ENCODE results near the gene ZNF169.
"Not testable (repeated sequence)": the region's sequence is repeated elsewhere in the genome, so short reads cannot be mapped to it uniquely, and the experiment has no call there.

The ZNF169 gene

GRCh38 chr9:94259077-94259862 is at the start of gene ZNF169:
TSS of gene ZNF169 (plus strand) at chr9:94259298. CDS start at chr9:94278813, 19,515 bp downstream.
- DNase-seq = peak; percentile 96

- no peak for DNase-seq
Measured at GRCh38 chr9:94210616-94211603, 48.2 kb upstream of the ZNF169 start.

- no peak for DNase-seq
Measured at GRCh38 chr9:94212091-94212490, 47.0 kb upstream of the ZNF169 start.

GRCh38 chr9:94212531-94212930 is 46.6 kb upstream of the ZNF169 start:
- no peak for DNase-seq

- DNase-seq = peak; percentile 87
Measured at GRCh38 chr9:94213511-94214124, 45.5 kb upstream of the ZNF169 start.

- DNase-seq = no peak
Measured at GRCh38 chr9:94222870-94223269, 36.2 kb upstream of the ZNF169 start.

GRCh38 chr9:94225413-94225812 is 33.7 kb upstream of the ZNF169 start:
- DNase-seq = not testable (repeated sequence)

- no peak for DNase-seq
Measured at GRCh38 chr9:94228616-94229015, 30.5 kb upstream of the ZNF169 start.

GRCh38 chr9:94232428-94232827 is 26.7 kb upstream of the ZNF169 start:
- DNase-seq = no peak

GRCh38 chr9:94241098-94241497 is 18.0 kb upstream of the ZNF169 start:
- not testable (repeated sequence) for DNase-seq

- no peak for DNase-seq
Measured at GRCh38 chr9:94245651-94246050, 13.4 kb upstream of the ZNF169 start.

- DNase-seq = no peak
Measured at GRCh38 chr9:94250456-94250855, 8.6 kb upstream of the ZNF169 start.

GRCh38 chr9:94256007-94256406 is 3.1 kb upstream of the ZNF169 start:
- DNase-seq = no peak

GRCh38 chr9:94265626-94266402 is 6.7 kb downstream of the ZNF169 start:
- DNase-seq = not testable (repeated sequence)

- DNase-seq = no peak
Measured at GRCh38 chr9:94269264-94269663, 10.2 kb downstream of the ZNF169 start.

- no peak for DNase-seq
Measured at GRCh38 chr9:94270009-94270408, 10.9 kb downstream of the ZNF169 start.

- DNase-seq = not testable (repeated sequence)
Measured at GRCh38 chr9:94277029-94277428, 17.9 kb downstream of the ZNF169 start.

GRCh38 chr9:94277885-94278536 is 18.9 kb downstream of the ZNF169 start:
- DNase-seq = no peak

- DNase-seq = no peak
Measured at GRCh38 chr9:94280409-94280989, 21.4 kb downstream of the ZNF169 start.

- DNase-seq = no peak
Measured at GRCh38 chr9:94281101-94281500, 22.0 kb downstream of the ZNF169 start.

- no peak for DNase-seq
Measured at GRCh38 chr9:94286116-94286515, 27.0 kb downstream of the ZNF169 start.
